Pons (tissue), 1 donor: ENCODE data around the gene NEK11.
A peak's percentile ranks its signal among the peaks of the same experiment; 100 is the strongest.

Source experiments
- DNase-seq: peaks from one replicate; pipeline ENCODE4 v3.0.0-alpha.2; 2016; ENCODE audit warnings: low spot score

The NEK11 gene, protein sequence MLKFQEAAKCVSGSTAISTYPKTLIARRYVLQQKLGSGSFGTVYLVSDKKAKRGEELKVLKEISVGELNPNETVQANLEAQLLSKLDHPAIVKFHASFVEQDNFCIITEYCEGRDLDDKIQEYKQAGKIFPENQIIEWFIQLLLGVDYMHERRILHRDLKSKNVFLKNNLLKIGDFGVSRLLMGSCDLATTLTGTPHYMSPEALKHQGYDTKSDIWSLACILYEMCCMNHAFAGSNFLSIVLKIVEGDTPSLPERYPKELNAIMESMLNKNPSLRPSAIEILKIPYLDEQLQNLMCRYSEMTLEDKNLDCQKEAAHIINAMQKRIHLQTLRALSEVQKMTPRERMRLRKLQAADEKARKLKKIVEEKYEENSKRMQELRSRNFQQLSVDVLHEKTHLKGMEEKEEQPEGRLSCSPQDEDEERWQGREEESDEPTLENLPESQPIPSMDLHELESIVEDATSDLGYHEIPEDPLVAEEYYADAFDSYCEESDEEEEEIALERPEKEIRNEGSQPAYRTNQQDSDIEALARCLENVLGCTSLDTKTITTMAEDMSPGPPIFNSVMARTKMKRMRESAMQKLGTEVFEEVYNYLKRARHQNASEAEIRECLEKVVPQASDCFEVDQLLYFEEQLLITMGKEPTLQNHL

DNA sequence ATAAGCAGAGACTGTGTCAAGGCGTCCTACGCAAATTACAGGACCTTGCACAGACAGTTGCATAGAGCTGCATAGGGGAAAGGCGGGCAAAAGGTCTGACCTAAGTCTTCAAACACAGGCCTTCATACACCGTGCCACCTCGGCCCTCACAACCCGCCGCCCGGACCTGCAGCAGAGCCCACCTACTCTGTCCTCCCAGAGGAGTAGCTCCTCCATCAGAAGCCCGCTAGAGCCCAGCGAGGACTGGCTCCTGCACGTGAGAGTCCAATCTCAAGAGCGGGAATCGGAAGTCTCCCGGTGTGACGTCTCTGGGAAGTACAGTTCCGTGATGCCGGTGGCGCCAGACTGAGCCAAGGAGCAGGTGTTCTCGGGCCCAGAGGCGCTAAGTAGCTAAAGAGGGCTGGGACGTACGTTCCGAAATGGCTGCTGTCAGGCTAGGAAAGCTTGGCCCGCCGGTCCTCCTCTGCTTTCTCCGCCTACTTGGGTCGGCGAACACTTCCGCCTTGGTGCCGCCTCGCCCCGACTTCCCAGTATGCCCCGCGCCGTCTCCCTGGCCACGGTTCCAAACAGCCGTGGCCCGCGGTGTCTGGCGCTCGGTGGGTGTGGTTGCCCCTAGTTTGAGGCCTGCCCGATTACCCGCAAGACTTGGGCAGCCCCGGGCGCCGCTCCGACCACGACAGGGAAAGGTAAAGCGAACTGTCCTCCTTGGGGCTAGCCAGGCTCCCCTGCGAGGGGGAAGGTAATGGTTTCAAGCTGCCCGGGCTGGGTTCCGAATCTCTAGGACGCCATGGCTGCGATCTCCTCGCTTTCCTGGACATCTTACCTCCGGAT lies at the start of gene NEK11, which contains the start of gene ASTE1:
Gene NEK11 (plus strand): TSS at position 557 of the 831 bp plus-strand sequence. CDS start 2,832 bp downstream, outside the sequence.
Gene ASTE1 (minus strand): TSS at position 505 of the 831 bp plus-strand sequence. CDS start 1,519 bp downstream, outside the sequence.
- peak; percentile 74 for DNase-seq

DNA sequence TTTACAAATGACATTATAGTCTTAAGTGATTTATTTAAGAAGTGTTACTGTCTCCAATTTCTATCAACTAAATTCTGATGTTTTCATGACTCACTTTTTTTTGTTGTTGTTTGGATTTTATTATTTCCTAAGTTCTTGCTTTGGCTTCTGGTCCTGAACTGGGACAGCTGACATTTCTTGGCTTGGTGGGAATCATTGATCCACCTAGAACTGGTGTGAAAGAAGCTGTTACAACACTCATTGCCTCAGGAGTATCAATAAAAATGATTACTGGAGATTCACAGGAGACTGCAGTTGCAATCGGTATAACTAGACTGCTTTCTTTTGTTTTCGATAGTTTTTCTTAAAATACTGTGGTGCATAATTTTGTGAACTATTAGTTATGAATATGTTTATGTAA lies 47.6 kb upstream of the NEK11 start:
- no peak for DNase-seq

DNA sequence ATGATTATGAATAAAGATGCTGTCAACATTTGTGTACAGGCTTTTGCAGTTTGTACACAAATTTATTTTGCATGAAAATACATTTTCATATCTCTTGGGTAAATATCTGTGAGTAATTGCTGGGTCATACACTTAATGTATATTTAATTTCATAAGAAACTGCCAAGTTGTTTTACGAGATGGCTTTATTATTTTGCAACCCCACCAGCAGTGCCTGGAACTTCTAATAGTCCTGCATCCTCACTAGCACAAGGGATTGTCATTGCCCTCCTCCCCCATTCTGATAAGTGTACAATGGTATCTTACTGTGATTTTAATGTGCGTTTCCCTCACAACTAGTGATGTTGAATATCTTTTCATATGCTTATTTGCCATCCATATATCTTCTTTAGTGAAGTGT lies 45.2 kb upstream of the NEK11 start:
- DNase-seq, result no peak

- DNase-seq, result no peak
Observed at GRCh38 chr3:130990282-130990681, 36.4 kb upstream of the NEK11 start.

GRCh38 chr3:130991126-130991525 lies 35.6 kb upstream of the NEK11 start:
- DNase-seq, result no peak

- no peak for DNase-seq
Observed at GRCh38 chr3:130992344-130992743, 34.3 kb upstream of the NEK11 start.

DNA sequence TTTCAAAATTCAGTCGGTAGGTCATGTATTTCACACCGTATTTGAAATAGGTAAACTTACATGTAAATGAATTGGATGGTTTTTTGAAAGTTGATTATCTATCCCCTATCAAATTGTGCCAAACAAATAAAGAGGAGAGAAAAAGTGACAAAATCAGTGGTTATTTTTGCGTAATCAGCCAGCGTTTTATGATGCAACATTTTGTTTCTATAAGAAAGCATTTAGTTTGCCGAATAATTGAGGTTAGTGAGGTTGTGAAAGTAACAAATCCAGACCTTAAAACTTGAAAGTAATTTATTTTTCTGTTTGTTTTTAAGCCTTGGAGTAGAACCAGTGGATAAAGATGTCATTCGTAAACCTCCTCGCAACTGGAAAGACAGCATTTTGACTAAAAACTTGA lies 29.4 kb upstream of the NEK11 start:
- DNase-seq, result no peak

DNA sequence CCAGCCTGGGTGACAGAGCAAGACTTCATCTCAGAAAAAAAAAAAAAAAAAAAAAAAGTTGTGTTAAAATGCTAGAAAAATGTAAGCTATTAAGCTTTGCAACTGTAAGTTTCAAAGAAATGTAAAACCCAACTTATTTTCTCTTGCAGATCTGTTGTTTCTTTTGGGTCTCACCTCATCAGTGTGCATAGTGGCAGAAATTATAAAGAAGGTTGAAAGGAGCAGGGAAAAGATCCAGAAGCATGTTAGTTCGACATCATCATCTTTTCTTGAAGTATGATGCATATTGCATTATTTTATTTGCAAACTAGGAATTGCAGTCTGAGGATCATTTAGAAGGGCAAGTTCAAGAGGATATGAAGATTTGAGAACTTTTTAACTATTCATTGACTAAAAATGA lies 25.6 kb upstream of the NEK11 start:
- DNase-seq, result no peak

DNA sequence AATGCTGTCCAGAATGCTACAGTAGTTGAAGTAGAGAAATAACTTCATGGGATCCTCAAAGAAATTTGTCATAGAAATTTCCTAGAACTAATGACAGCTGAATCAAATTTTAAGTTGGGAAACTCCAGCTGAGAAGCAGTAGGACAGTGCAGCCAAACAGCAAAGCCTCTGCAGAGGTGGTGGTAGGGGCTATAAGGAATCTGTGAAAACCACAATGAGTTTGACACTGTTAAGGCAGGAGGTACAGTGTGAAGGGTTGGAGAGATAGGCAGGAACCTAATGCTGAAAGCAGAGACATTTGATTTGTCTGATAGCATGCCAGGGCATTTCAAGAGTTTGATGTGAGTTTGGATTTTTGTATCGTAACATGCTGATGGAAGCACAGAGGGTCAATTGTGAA lies 22.1 kb upstream of the NEK11 start:
- no peak for DNase-seq

GRCh38 chr3:131007256-131007655 lies 19.4 kb upstream of the NEK11 start:
- no peak for DNase-seq

- DNase-seq, result no peak
Observed at GRCh38 chr3:131007782-131008181, 18.9 kb upstream of the NEK11 start.

- DNase-seq, result no peak
Observed at GRCh38 chr3:131008326-131008725, 18.4 kb upstream of the NEK11 start.

GRCh38 chr3:131009698-131010097 lies 17.0 kb upstream of the NEK11 start:
- no peak for DNase-seq

DNA sequence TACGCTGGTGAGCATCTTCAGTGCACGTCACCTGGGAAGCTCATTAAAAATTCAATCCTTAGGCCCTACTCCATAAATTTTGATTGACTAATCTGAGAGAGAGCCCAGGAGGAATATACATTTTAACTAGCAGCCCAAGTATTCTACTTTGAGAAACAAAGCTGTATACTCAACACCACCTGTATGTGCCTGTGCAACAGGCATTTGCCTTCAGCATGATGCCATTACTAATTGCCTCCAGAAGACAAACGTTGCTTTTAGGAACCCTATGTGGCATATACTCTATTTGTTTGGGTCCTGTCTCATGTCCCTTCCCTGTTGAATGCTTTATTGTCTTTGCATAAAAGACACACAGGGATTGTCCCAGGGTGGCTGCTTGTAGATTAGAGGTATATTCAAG lies 7.7 kb upstream of the NEK11 start:
- no peak for DNase-seq

DNA sequence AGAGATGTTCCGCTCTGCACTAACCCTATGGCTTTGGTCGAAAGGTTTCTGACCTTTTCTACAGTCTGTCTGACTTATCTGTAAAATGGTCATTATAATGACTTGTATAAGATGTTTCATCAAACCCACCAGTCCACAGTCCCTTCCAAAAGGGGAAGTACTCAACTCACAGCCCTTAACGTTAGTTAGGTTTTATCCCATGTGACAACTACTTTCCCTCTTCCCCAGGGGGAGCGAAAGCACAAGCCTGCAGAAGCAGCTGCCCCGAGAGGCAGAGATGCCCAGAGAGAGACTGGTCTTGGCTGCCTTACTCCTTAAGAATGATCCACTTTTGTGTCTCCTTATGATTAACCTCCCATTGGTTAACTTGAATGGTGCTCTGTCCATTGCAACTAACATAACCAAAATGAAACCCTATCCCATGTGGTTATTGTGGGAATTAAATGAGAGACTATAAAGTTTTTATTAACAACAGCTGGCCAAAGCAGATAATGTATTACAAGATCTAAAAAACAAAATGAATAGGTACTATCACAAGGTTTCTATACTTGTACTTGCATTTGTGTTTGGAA lies 6.5 kb upstream of the NEK11 start:
- peak; percentile 44 for DNase-seq

DNA sequence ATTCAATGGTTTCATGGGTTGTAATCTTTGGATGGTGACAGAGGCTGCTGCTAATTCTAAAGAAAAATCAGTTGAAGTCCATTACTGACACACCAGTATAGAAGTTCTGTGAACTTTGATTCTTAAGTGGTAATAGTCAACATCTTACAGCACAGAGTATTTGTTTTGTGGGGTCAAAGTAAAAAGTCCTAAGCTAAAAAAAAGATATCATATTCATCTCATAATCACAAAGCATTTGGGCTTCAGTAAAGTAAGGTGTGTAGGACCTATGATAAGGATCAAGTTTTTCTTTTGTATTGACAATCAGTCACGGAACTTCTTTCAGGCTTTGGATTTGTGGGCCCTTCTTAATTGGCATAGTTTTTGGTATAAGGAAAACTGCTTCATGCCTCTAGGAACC lies 1.1 kb upstream of the NEK11 start:
- DNase-seq, result no peak

DNA sequence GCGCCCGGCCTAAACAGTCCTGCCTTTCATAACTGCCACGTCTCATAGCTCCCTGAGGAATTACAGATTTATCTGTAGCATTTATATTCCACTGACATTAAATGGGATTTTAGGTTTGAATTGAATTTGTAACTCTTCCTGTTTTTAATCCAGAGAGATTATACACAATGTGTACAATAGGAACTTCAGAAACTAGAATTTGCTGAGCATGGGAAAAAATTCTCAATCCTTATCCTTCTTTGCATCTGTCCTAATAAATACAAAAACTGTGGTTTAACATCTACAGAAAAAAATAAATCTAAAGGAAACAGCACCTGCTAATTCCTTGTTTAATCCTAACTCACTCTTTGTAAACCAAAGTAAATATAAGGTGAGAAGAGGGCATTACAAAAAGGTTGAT lies 2.2 kb downstream of the NEK11 start:
- no peak for DNase-seq

DNA sequence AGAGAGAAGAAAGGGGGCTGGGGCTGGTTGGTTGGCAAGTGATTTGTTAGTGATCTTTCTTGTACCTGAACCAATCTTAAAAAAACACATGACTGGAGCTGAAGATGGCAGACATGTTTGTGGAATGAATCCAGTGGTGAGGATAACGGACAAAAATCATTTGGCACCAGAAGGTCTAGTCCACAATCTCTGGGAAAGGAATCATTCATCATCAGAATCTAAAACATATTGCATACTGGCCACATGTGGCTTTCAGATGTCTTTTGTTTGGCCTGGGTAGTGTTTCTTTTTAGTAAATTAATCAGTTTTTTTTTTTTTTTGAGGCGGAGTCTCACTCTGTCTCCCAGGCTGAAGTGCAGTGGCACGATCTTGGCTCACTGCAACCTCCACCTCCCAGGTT lies 5.0 kb downstream of the NEK11 start:
- no peak for DNase-seq

GRCh38 chr3:131033480-131034080 lies 6.9 kb downstream of the NEK11 start:
- peak; percentile 62 for DNase-seq

- no peak for DNase-seq
Observed at GRCh38 chr3:131036200-131036816, 9.6 kb downstream of the NEK11 start.

DNA sequence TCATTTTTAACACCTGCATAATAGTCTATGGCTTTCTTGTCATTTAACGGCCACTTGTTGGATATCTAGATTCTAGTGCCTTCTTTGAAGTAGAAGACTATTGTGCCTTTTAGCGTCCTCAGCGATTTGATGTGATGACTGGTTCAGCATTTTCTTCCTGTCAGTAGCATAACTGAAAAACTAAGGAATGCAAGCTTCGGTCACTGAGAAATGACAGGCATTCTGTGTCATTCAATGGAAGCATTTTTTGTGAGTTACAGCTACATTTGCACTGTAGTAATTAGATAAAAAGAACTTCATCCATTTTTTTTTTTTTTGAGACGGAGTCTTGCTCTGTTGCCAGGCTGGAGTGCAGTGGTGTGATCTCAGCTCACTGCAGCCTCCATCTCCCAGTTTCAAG lies 10.3 kb downstream of the NEK11 start:
- no peak for DNase-seq
